ENCODE results near the gene RBM15B.

Gene RBM15B

GRCh38 chr3:51378065-51378464, 13.0 kb upstream of the RBM15B start:
- no peak for TF ChIP-seq CTCF (conservative IDR thresholded peaks at IDR 0.05; ENCODE audit: low read depth, low read length)
- no peak for DNase-seq (ENCODE audit: low read depth)
- H3K4me3 ChIP-seq (ENCODE audit: low read length) = no peak overlapping the region

- H3K4me3 ChIP-seq (ENCODE audit: low read length) = no peak overlapping the region
- TF ChIP-seq CTCF (conservative IDR thresholded peaks at IDR 0.05; ENCODE audit: low read depth, low read length) = no peak
- DNase-seq (ENCODE audit: low read depth) = no peak
These were observed 12.4 kb upstream of the RBM15B start for GRCh38 chr3:51378726-51379125.

GRCh38 chr3:51379301-51379700, 11.8 kb upstream of the RBM15B start:
- TF ChIP-seq CTCF (conservative IDR thresholded peaks at IDR 0.05; ENCODE audit: low read depth, low read length) = no peak
- H3K4me3 ChIP-seq (ENCODE audit: low read length) = no peak overlapping the region
- no peak for DNase-seq (ENCODE audit: low read depth)

- DNase-seq (ENCODE audit: low read depth) = no peak
- no peak overlapping the region for H3K4me3 ChIP-seq (ENCODE audit: low read length)
- no peak for TF ChIP-seq CTCF (conservative IDR thresholded peaks at IDR 0.05; ENCODE audit: low read depth, low read length)
These were observed 11.2 kb upstream of the RBM15B start for GRCh38 chr3:51379746-51380455.

- no peak for DNase-seq (ENCODE audit: low read depth)
- TF ChIP-seq CTCF (conservative IDR thresholded peaks at IDR 0.05; ENCODE audit: low read depth, low read length) = no peak
- H3K4me3 ChIP-seq (ENCODE audit: low read length) = no peak overlapping the region
These were observed 10.3 kb upstream of the RBM15B start for GRCh38 chr3:51380601-51381332.

- no peak for DNase-seq (ENCODE audit: low read depth)
- TF ChIP-seq CTCF (conservative IDR thresholded peaks at IDR 0.05; ENCODE audit: low read depth, low read length) = no peak
- H3K4me3 ChIP-seq (ENCODE audit: low read length) = no peak overlapping the region
These were observed 9.8 kb upstream of the RBM15B start for GRCh38 chr3:51381333-51381705.
